OCI-LY7 (cell line): ENCODE measurements around the gene HERC2. TPM values are rescaled to one million over a fixed set of nuclear protein-coding genes. Genes with fewer than 3 reads are reported as not detected.
"Not testable (repeated sequence)": the region's sequence is repeated elsewhere in the genome, so short reads cannot be mapped to it uniquely, and the experiment has no call there.

Source experiments
- BruUV-seq: library from RNA; stranded (reverse); fragments of 400-500 nt; replicated peaks from 2 replicates; lab custom pipeline; 2021; lab: Mats Ljungman, UMichigan
- CTCF ChIA-PET: fragments of 300-600 bp; sonication (Branson Sonifier 250); formaldehyde crosslinking; loops from one replicate; lab custom pipeline; 2022; ENCODE audit warnings: antibody characterized with exemption; ENCODE audit not compliant: unreplicated experiment; lab: Charles Lee
- POLR2A ChIA-PET: fragments of 300-600 bp; sonication (Branson Sonifier 250); formaldehyde crosslinking; loops from one replicate; lab custom pipeline; 2022; ENCODE audit warnings: antibody characterized with exemption; lab: Charles Lee
- DNase-seq: peaks from one replicate; pipeline ENCODE4 v3.0.0-alpha.2; 2015; ENCODE audit warnings: low spot score
- H2AFZ ChIP-seq: fragments of 200-600 bp; sonication (generic), shearing (Covaris generic); 2 replicates; pipeline ENCODE4 v1.6.1; 2014; ENCODE audit warnings: mild to moderate bottlenecking, antibody characterized with exemption, low read length, moderate library complexity
- H3K27ac ChIP-seq: fragments of 200-600 bp; sonication (generic); 2 replicates; pipeline ENCODE4 v1.5.1; 2014; ENCODE audit warnings: mixed run types, low read depth, mild to moderate bottlenecking, moderate library complexity, low read length, inconsistent platforms; ENCODE audit not compliant: poor library complexity, severe bottlenecking
- H3K36me3 ChIP-seq: fragments of 200-600 bp; sonication (generic); 2 replicates; pipeline ENCODE4 v1.6.1; 2014; ENCODE audit warnings: mild to moderate bottlenecking, antibody characterized with exemption, low read length, moderate library complexity, mixed read lengths; ENCODE audit not compliant: insufficient read depth
- H3K4me1 ChIP-seq: fragments of 200-600 bp; sonication (generic); 2 replicates; pipeline ENCODE4 v1.5.1; 2014; ENCODE audit warnings: mild to moderate bottlenecking, low read length; ENCODE audit not compliant: insufficient read depth, poor library complexity, severe bottlenecking
- H3K4me2 ChIP-seq: fragments of 200-600 bp; sonication (generic); 2 replicates; pipeline ENCODE4 v1.6.1; 2014; ENCODE audit warnings: mild to moderate bottlenecking, low read length
- H3K4me3 ChIP-seq: fragments of 200-600 bp; sonication (generic); 2 replicates; pipeline ENCODE4 v1.5.1; 2014; ENCODE audit warnings: mild to moderate bottlenecking, low read depth, low read length; ENCODE audit not compliant: poor library complexity, severe bottlenecking
- H3K79me2 ChIP-seq: fragments of 200-600 bp; sonication (generic); 2 replicates; pipeline ENCODE4 v1.6.1; 2016; ENCODE audit warnings: low read depth, mild to moderate bottlenecking, low read length, moderate library complexity, mixed read lengths; ENCODE audit not compliant: insufficient read depth
- H3K9me2 ChIP-seq: fragments of 200-600 bp; sonication (generic); 2 replicates; pipeline ENCODE4 v1.6.1; 2016; ENCODE audit warnings: mild to moderate bottlenecking, low read length, mixed read lengths; ENCODE audit not compliant: insufficient read depth
- H3K9me3 ChIP-seq: fragments of 200-600 bp; sonication (generic); 2 replicates; pipeline ENCODE4 v1.6.1; 2014; ENCODE audit warnings: mild to moderate bottlenecking, mixed run types, low read length, mixed read lengths
- H4K20me1 ChIP-seq: fragments of 200-600 bp; sonication (generic); 2 replicates; pipeline ENCODE4 v1.6.1; 2014; ENCODE audit warnings: mild to moderate bottlenecking, antibody characterized with exemption, low read length, moderate library complexity, mixed read lengths; ENCODE audit not compliant: insufficient read depth
- EZH2phosphoT487 ChIP-seq: fragments of 200-600 bp; sonication (generic); IDR thresholded peaks from 2 replicates; pipeline ENCODE4 v1.6.1; 2018; ENCODE audit warnings: low read depth, borderline replicate concordance, mild to moderate bottlenecking, mixed run types, antibody characterized with exemption, low read length, moderate library complexity, mixed read lengths
- intact Hi-C: fragments of 100-400 bp; cut with micrococcal nuclease; formaldehyde crosslinking; loops from one replicate; pipeline ENCODE4 v1.10.0; 2022; ENCODE audit not compliant: unreplicated experiment
- total RNA-seq, 2 experiments: library from RNA; depleted of rRNA in 1 of 2; stranded (reverse); fragments of >200 nt in 1 of 2; shearing (Covaris generic) in 1 of 2; gene quantifications; 2 replicates each; pipeline ENCODE4 v1.2.3, GENCODE V29; 2014 to 2022
- TF ChIP-seq, protein P1 (sequence below): fragments of 200-600 bp; sonication (generic); conservative IDR thresholded peaks from 2 replicates; pipeline ENCODE4 v1.5.1; 2014; ENCODE audit warnings: mild to moderate bottlenecking, antibody characterized with exemption, low read length, moderate library complexity, mixed read lengths

Gene HERC2
- total RNA-seq, 2 experiments from 2014 or later: 55.5 to 94.0 TPM

- intact Hi-C loops: no loop called here
- no peaks in the 10 kb centered on the region for H4K20me1 ChIP-seq
- no peak for TF ChIP-seq EZH2phosphoT487
- TF ChIP-seq, protein P1, sequence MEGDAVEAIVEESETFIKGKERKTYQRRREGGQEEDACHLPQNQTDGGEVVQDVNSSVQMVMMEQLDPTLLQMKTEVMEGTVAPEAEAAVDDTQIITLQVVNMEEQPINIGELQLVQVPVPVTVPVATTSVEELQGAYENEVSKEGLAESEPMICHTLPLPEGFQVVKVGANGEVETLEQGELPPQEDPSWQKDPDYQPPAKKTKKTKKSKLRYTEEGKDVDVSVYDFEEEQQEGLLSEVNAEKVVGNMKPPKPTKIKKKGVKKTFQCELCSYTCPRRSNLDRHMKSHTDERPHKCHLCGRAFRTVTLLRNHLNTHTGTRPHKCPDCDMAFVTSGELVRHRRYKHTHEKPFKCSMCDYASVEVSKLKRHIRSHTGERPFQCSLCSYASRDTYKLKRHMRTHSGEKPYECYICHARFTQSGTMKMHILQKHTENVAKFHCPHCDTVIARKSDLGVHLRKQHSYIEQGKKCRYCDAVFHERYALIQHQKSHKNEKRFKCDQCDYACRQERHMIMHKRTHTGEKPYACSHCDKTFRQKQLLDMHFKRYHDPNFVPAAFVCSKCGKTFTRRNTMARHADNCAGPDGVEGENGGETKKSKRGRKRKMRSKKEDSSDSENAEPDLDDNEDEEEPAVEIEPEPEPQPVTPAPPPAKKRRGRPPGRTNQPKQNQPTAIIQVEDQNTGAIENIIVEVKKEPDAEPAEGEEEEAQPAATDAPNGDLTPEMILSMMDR: no peak
- H3K4me2 ChIP-seq: no peak overlapping the region
- no peaks in the 10 kb centered on the region for H3K79me2 ChIP-seq
- BruUV-seq: no TSS peak
- POLR2A ChIA-PET: no interaction called here
- no peaks in the 10 kb centered on the region for H3K9me3 ChIP-seq
- H3K9me2 ChIP-seq: no peaks in the 10 kb centered on the region
- no peak for DNase-seq
- H3K4me3 ChIP-seq: no peak overlapping the region
- H2AFZ ChIP-seq: no peak overlapping the region
- H3K4me1 ChIP-seq: no peaks in the 10 kb centered on the region
- CTCF ChIA-PET: no interaction called here
- peaks cover 62% of the 10 kb centered on the region for H3K36me3 ChIP-seq
- H3K27ac ChIP-seq: no peak overlapping the region
Measured at GRCh38 chr15:28122038-28122949, 199.7 kb downstream of the HERC2 start.

DNA sequence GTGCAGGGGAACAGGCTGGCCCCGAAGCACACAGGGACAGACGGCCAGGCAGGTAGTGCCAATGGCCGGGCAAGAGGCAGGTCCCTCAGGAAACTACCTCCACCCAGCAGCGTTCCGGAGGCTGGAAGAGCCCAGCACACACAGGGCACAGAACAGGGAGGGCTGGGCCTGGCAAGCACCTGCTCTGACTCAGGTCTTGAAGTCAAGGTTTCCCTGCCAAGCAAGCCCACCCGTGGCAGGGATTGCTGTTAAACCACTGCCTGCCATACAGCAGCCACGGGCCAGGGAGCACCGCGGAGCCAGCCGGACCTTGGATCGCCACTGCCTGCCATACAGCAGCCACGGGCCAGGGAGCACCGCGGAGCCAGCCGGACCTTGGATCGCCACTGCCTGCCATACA, 200.4 kb downstream of the HERC2 start:
- peaks cover 70% of the 10 kb centered on the region for H3K36me3 ChIP-seq
- not testable (repeated sequence) for H3K9me3 ChIP-seq

GRCh38 chr15:28120359-28120640, 201.7 kb downstream of the HERC2 start:
- H3K4me2 ChIP-seq: no peak overlapping the region
- DNase-seq: no peak
- no peaks in the 10 kb centered on the region for H3K9me3 ChIP-seq
- no peak overlapping the region for H3K4me3 ChIP-seq
- TF ChIP-seq EZH2phosphoT487: no peak
- TF ChIP-seq, protein P1: no peak
- H4K20me1 ChIP-seq: no peaks in the 10 kb centered on the region
- no peaks in the 10 kb centered on the region for H3K4me1 ChIP-seq
- CTCF ChIA-PET: no interaction called here
- peaks cover 69% of the 10 kb centered on the region for H3K36me3 ChIP-seq
- no peak overlapping the region for H2AFZ ChIP-seq
- intact Hi-C loops: no loop called here
- H3K9me2 ChIP-seq: no peaks in the 10 kb centered on the region
- H3K79me2 ChIP-seq: no peaks in the 10 kb centered on the region
- no peak overlapping the region for H3K27ac ChIP-seq
- BruUV-seq: no TSS peak
- POLR2A ChIA-PET: no interaction called here

More for the DNA sequence above, 200.4 kb downstream of the HERC2 start:
- H3K79me2 ChIP-seq, H4K20me1 ChIP-seq, intact Hi-C loops, H3K4me1 ChIP-seq, DNase-seq, H3K4me3 ChIP-seq, POLR2A ChIA-PET, H3K9me2 ChIP-seq, CTCF ChIA-PET, H3K27ac ChIP-seq, BruUV-seq, H2AFZ ChIP-seq, H3K4me2 ChIP-seq: not testable (repeated sequence)
